ENCODE measurements around the gene PLCL1.

PLCL1 gene

DNA sequence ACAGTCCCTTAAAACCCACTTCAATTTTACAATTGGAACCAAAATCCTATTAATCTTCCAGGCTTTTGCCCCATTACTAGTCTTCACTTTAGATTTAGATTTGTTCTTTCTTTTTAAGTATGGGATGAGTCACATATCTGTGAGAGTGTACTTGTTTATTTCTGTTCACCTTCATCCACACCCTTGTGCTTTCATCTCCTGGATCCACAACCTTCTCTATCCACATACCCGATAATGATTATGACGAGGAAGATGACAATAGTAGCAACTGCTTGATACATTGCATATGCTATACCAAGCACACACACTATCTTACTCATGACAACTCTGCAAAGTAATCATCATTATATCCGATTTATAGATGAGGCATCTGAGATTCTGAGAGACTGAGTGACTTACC lies 297.3 kb downstream of the PLCL1 start:
- no peak overlapping the region for H3K4me3 ChIP-seq (ENCODE audit: low read length)
- no peak overlapping the region for H3K9ac ChIP-seq (ENCODE audit: low read length)
- no peaks in the 10 kb centered on the region for H3K9me3 ChIP-seq (replicated peaks; ENCODE audit: insufficient read depth, low read length)
- no peaks in the 10 kb centered on the region for H3K27me3 ChIP-seq (replicated peaks; ENCODE audit: insufficient read depth, low read length)
- no peak for DNase-seq
- no peak overlapping the region for H3K27ac ChIP-seq (ENCODE audit: low read length)
- TF ChIP-seq EZH2 (optimal IDR thresholded peaks at IDR 0.05; ENCODE audit: low read depth, low read length), result no peak
- TF ChIP-seq, protein P1, sequence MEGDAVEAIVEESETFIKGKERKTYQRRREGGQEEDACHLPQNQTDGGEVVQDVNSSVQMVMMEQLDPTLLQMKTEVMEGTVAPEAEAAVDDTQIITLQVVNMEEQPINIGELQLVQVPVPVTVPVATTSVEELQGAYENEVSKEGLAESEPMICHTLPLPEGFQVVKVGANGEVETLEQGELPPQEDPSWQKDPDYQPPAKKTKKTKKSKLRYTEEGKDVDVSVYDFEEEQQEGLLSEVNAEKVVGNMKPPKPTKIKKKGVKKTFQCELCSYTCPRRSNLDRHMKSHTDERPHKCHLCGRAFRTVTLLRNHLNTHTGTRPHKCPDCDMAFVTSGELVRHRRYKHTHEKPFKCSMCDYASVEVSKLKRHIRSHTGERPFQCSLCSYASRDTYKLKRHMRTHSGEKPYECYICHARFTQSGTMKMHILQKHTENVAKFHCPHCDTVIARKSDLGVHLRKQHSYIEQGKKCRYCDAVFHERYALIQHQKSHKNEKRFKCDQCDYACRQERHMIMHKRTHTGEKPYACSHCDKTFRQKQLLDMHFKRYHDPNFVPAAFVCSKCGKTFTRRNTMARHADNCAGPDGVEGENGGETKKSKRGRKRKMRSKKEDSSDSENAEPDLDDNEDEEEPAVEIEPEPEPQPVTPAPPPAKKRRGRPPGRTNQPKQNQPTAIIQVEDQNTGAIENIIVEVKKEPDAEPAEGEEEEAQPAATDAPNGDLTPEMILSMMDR (IDR thresholded peaks at IDR 0.05; ENCODE audit: low read length), result no peak
- TF ChIP-seq EZH2phosphoT487 (IDR thresholded peaks at IDR 0.05; ENCODE audit: low read length), result no peak
- no peaks in the 10 kb centered on the region for H3K79me2 ChIP-seq (ENCODE audit: low read length)
- no peaks in the 10 kb centered on the region for H3F3A ChIP-seq (ENCODE audit: insufficient read depth, low read length)
- no peaks in the 10 kb centered on the region for H3K36me3 ChIP-seq (replicated peaks; ENCODE audit: insufficient read depth, low read length)
- H3K9me2 ChIP-seq (replicated peaks; ENCODE audit: insufficient read depth, low read length), result no peaks in the 10 kb centered on the region
- H3K4me2 ChIP-seq (ENCODE audit: low read depth, low read length), result no peak overlapping the region
- no peaks in the 10 kb centered on the region for H3K4me1 ChIP-seq (ENCODE audit: low read length)
- H2AFZ ChIP-seq (ENCODE audit: low read length), result no peak overlapping the region
- no peaks in the 10 kb centered on the region for H4K20me1 ChIP-seq (ENCODE audit: insufficient read depth, low read length)

DNA sequence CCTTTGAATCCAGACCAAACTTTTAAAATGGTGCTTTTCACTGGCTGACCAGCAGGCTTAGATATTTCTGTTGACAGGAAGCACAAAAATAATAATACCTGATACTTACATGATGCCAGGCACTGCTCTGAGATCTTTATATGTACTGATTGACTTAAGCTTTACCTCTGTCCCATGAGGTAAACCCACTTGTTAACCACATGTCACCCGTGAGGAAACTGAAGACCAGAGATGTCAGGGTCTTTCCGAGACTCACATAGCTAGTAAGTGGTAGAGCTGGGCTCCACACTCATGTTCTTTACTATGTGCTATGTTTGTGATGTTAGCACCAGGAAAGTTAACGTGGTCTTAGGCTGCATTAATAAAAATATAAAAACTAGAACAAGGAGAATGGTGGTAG lies 297.7 kb downstream of the PLCL1 start:
- Histone ChIP-seq H3F3A (ENCODE audit: insufficient read depth, low read length) (no peaks in the 10 kb centered on the region), H3K9ac (ENCODE audit: low read length) (no peak overlapping the region), H4K20me1 (ENCODE audit: insufficient read depth, low read length) (no peaks in the 10 kb centered on the region), H3K4me1 (ENCODE audit: low read length) (no peaks in the 10 kb centered on the region), H3K27ac (ENCODE audit: low read length) (no peak overlapping the region), H2AFZ (ENCODE audit: low read length) (no peak overlapping the region), H3K9me2 (replicated peaks; ENCODE audit: insufficient read depth, low read length) (no peaks in the 10 kb centered on the region), H3K79me2 (ENCODE audit: low read length) (no peaks in the 10 kb centered on the region), H3K4me2 (ENCODE audit: low read depth, low read length) (no peak overlapping the region), H3K4me3 (ENCODE audit: low read length) (no peak overlapping the region), H3K27me3 (replicated peaks; ENCODE audit: insufficient read depth, low read length) (no peaks in the 10 kb centered on the region), H3K9me3 (replicated peaks; ENCODE audit: insufficient read depth, low read length) (no peaks in the 10 kb centered on the region), H3K36me3 (replicated peaks; ENCODE audit: insufficient read depth, low read length) (no peaks in the 10 kb centered on the region)
- TF ChIP-seq, protein P1 (IDR thresholded peaks at IDR 0.05; ENCODE audit: low read length), result no peak
- no peak for DNase-seq

DNA sequence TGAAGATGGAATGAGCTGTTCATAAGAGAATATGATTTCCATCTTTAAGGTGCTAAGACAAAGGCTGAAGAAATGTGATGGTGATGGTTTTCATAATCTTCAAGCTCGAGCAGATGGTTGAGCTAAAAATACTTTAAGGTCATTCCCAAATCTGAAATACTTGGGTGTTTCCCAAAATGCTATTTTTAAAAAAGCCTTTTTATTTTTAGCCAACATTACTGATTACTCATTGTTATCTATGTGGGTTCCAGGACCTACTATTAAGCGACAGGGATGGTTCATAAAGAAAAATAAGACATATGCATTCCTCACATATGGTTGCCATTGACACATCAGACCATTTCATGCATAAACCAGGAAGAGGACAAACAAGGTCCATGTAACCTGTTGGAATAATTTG lies 298.5 kb downstream of the PLCL1 start:
- no peaks in the 10 kb centered on the region for H4K20me1 ChIP-seq (ENCODE audit: insufficient read depth, low read length)
- H3K4me2 ChIP-seq (ENCODE audit: low read depth, low read length), result no peak overlapping the region
- no peaks in the 10 kb centered on the region for H3K27me3 ChIP-seq (replicated peaks; ENCODE audit: insufficient read depth, low read length)
- H3K4me3 ChIP-seq (ENCODE audit: low read length), result no peak overlapping the region
- no peaks in the 10 kb centered on the region for H3K79me2 ChIP-seq (ENCODE audit: low read length)
- H3K9me2 ChIP-seq (replicated peaks; ENCODE audit: insufficient read depth, low read length), result no peaks in the 10 kb centered on the region
- H3K27ac ChIP-seq (ENCODE audit: low read length), result no peak overlapping the region
- H3F3A ChIP-seq (ENCODE audit: insufficient read depth, low read length), result no peaks in the 10 kb centered on the region
- DNase-seq, result no peak
- H3K36me3 ChIP-seq (replicated peaks; ENCODE audit: insufficient read depth, low read length), result no peaks in the 10 kb centered on the region
- no peaks in the 10 kb centered on the region for H3K9me3 ChIP-seq (replicated peaks; ENCODE audit: insufficient read depth, low read length)
- TF ChIP-seq, protein P1 (IDR thresholded peaks at IDR 0.05; ENCODE audit: low read length), result no peak
- TF ChIP-seq EZH2 (optimal IDR thresholded peaks at IDR 0.05; ENCODE audit: low read depth, low read length) (no peak), EZH2phosphoT487 (IDR thresholded peaks at IDR 0.05; ENCODE audit: low read length) (no peak)
- no peak overlapping the region for H2AFZ ChIP-seq (ENCODE audit: low read length)
- no peak overlapping the region for H3K9ac ChIP-seq (ENCODE audit: low read length)
- H3K4me1 ChIP-seq (ENCODE audit: low read length), result no peaks in the 10 kb centered on the region
